Measurements from ENCODE around the gene ZNF581.

GRCh38 chr19:55644191-55644833 is 863 bp downstream of the ZNF581 start:
- TF ChIP-seq CTCF (IDR thresholded peaks at IDR 0.05): no peak
- TF ChIP-seq POLR2A (IDR thresholded peaks at IDR 0.05): no peak

Data from thyroid gland (tissue), 4 donors.